B cell (primary cell): ENCODE results near the gene MAFB. TPM values are rescaled to one million over a fixed set of nuclear protein-coding genes. Genes with fewer than 3 reads are reported as not detected.

Experiments
- ATAC-seq: fragments of 200-7000 bp; cut with Tn5 transposase; one replicate; pipeline ENCODE4 v1.10.0; 2021; ENCODE audit warnings: low read depth, mild to moderate bottlenecking, moderate number of reproducible peaks, moderate library complexity
- CTCF ChIA-PET: fragments of 350-600 bp; sonication (Branson Sonifier 250); formaldehyde crosslinking; loops from one replicate; lab custom pipeline; 2021; ENCODE audit warnings: antibody characterized with exemption, inconsistent platforms; lab: Charles Lee
- POLR2A ChIA-PET: fragments of 350-600 bp; sonication (Branson Sonifier 250); formaldehyde crosslinking; loops from one replicate; lab custom pipeline; 2021; ENCODE audit warnings: antibody characterized with exemption; lab: Charles Lee
- DNase-seq: peaks from one replicate; pipeline ENCODE4 v3.0.0; 2013
- H2AFZ ChIP-seq: 2 replicates; pipeline ENCODE4 v1.6.1; 2012; ENCODE audit warnings: mild to moderate bottlenecking, low read depth, low read length; ENCODE audit not compliant: insufficient read depth, poor library complexity, severe bottlenecking
- H3K27ac ChIP-seq, 2 donors: 1 replicate in 1 of 2; 2 replicates in 1 of 2; pipeline ENCODE4 v1.5.1; 2012 to 2013; ENCODE audit warnings: low read length in 2 of 2, mild to moderate bottlenecking in 2 of 2, moderate library complexity in 1 of 2
- H3K27me3 ChIP-seq, 4 experiments: fragments of 200-600 bp in 1 of 4; sonication (generic) in 1 of 4; replicated peaks in 1 of 4; 1 replicate in 2 of 4; 2 replicates in 2 of 4; pipeline versions ENCODE4 v1.6.1 to v1.7.0; 2013 to 2016; ENCODE audit warnings: low read length in 3 of 4, mild to moderate bottlenecking in 2 of 4, mixed read lengths in 1 of 4, moderate library complexity in 1 of 4; ENCODE audit not compliant: insufficient read depth in 4 of 4, control insufficient read depth in 3 of 4; ENCODE audit errors: control extremely low read depth in 1 of 4
- H3K36me3 ChIP-seq, 2 experiments: replicated peaks in 1 of 2; 1 replicate in 1 of 2; 2 replicates in 1 of 2; pipeline versions ENCODE4 v1.6.1 to v1.7.1; 2013; ENCODE audit warnings: low read length in 1 of 2; ENCODE audit not compliant: insufficient read depth in 2 of 2, control insufficient read depth in 1 of 2; ENCODE audit errors: control extremely low read depth in 1 of 2, extremely low read depth in 1 of 2
- H3K4me1 ChIP-seq, 2 donors: fragments of 200-600 bp in 1 of 2; sonication (generic) in 1 of 2; 1 replicate in 1 of 2; 2 replicates in 1 of 2; pipeline versions ENCODE4 v1.5.1 to v1.6.1; 2013 to 2017; ENCODE audit warnings: low read length in 2 of 2; ENCODE audit not compliant: control insufficient read depth in 2 of 2, insufficient read depth in 2 of 2
- H3K4me2 ChIP-seq: replicated peaks from 2 replicates; pipeline ENCODE3; 2012; ENCODE audit warnings: mild to moderate bottlenecking, low read depth, low read length; ENCODE audit not compliant: poor library complexity, severe bottlenecking
- H3K4me3 ChIP-seq, 5 experiments: fragments of 200-600 bp in 1 of 5; sonication (generic) in 1 of 5; 1 replicate in 3 of 5; 2 replicates in 2 of 5; pipeline versions ENCODE4 v1.5.1 to v1.7.0; 2011 to 2016; ENCODE audit warnings: low read length in 4 of 5, mild to moderate bottlenecking in 4 of 5, low read depth in 2 of 5, control low read depth in 1 of 5, moderate library complexity in 1 of 5; ENCODE audit not compliant: insufficient read depth in 1 of 5; ENCODE audit errors: control extremely low read depth in 1 of 5, extremely low read depth in 1 of 5
- H3K79me2 ChIP-seq: fragments of 200-600 bp; sonication (generic); one replicate; pipeline ENCODE4 v1.6.0; 2016; ENCODE audit warnings: low read length; ENCODE audit not compliant: control insufficient read depth, insufficient read depth
- H3K9ac ChIP-seq: fragments of 200-600 bp; sonication (generic); 2 replicates; pipeline ENCODE4 v1.6.1; 2017; ENCODE audit warnings: mild to moderate bottlenecking, low read length, moderate library complexity
- H3K9me3 ChIP-seq, 3 donors: one replicate each; pipeline versions ENCODE4 v1.6.1 to v1.7.1; 2013; ENCODE audit warnings: low read length in 2 of 3; ENCODE audit not compliant: control insufficient read depth in 2 of 3, insufficient read depth in 1 of 3; ENCODE audit errors: control extremely low read depth in 1 of 3
- H4K20me1 ChIP-seq: 2 replicates; pipeline ENCODE4 v1.6.0; 2012; ENCODE audit warnings: mild to moderate bottlenecking, low read length; ENCODE audit not compliant: insufficient read depth, control insufficient read depth, poor library complexity, severe bottlenecking
- H3K27ac Mint-ChIP-seq: one replicate; pipeline ENCODE4 v1.8.0; 2021; ENCODE audit warnings: mixed read lengths
- H3K27me3 Mint-ChIP-seq: one replicate; pipeline ENCODE4 v1.8.0; 2021; ENCODE audit warnings: mixed read lengths
- H3K4me1 Mint-ChIP-seq: one replicate; pipeline ENCODE4 v1.8.0; 2021; ENCODE audit warnings: mixed read lengths
- H3K4me3 Mint-ChIP-seq: one replicate; pipeline ENCODE4 v1.8.0; 2021; ENCODE audit warnings: mixed read lengths
- H3K9me3 Mint-ChIP-seq: one replicate; pipeline ENCODE4 v1.8.0; 2022; ENCODE audit warnings: mixed read lengths; ENCODE audit not compliant: insufficient read depth
- EZH2 ChIP-seq: IDR thresholded peaks from 2 replicates; pipeline ENCODE4 v1.6.1; 2012; ENCODE audit warnings: borderline replicate concordance, low read depth, mild to moderate bottlenecking, moderate library complexity, low read length; ENCODE audit not compliant: insufficient read depth, poor library complexity, severe bottlenecking
- WGBS: methylation state at CpG from one replicate; pipeline ENCODE4 v1.1.5; 2013; ENCODE audit warnings: missing lambda C conversion rate; ENCODE audit not compliant: insufficient coverage; 5-methylcytosine and 5-hydroxymethylcytosine counted together
- intact Hi-C: fragments of 100-400 bp; cut with micrococcal nuclease; formaldehyde crosslinking; loops from one replicate; pipeline ENCODE4 v1.10.0; 2022
- polyA plus RNA-seq: library from polyadenylated mRNA; depleted of rRNA; stranded (reverse); fragments of >200 nt; gene quantifications from 2 replicates; pipeline ENCODE4 v1.2.3, GENCODE V29; 2012
- total RNA-seq, 2 donors: library from RNA; stranded (reverse); fragments of 120-200 nt in 1 of 2; gene quantifications; 1 replicate in 1 of 2; 2 replicates in 1 of 2; pipeline versions ENCODE4 v1.2.3 to v1.2.4, GENCODE V29; 2013 to 2022
- TF ChIP-seq, protein P1 (sequence below): fragments of 200-600 bp; IDR thresholded peaks from one replicate; pipeline ENCODE4 v1.8.0; 2022; ENCODE audit warnings: antibody characterized with exemption, mild to moderate bottlenecking

Gene MAFB
- total and polyA plus RNA-seq, 2 donors (not counting 1 experiment from before 2014, with no cell fraction given) = 1.6 to 1.8 TPM

DNA sequence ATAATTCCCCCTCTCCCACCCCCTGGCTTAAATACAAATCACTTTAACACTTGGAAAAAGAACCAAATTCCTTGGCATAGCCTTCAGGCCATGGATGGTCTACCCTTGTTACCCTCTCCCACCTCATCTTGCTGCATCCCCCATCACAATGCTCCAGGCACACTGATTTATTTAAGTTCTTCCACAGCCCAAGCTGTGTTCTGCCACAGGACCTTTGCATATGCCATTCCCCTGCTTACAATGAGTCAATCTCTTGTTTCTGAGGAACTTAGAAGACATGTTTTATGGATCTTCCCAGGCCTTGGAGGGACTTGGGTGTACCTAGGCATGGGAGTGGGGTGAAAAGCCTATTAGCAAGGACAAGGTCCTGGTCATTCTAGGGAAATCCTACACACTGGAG, 6.2 kb upstream of the MAFB start:
- no peak overlapping the region for H2AFZ ChIP-seq
- H3K4me1 ChIP-seq = peaks cover 4 to 9% of the 10 kb centered on the region in 2 donors
- CTCF ChIA-PET = no interaction called here
- no peaks in the 10 kb centered on the region for H3K36me3 ChIP-seq
- no peak overlapping the region for H3K4me2 ChIP-seq
- H3K9me3 ChIP-seq = peaks cover 0 to 9% (median 0%) of the 10 kb centered on the region in 3 donors
- Mint-ChIP-seq H3K27me3 (peaks cover 86% of the 10 kb centered on the region), H3K9me3 (no peaks in the 10 kb centered on the region), H3K4me1 (no peaks in the 10 kb centered on the region), H3K27ac (no peak overlapping the region), H3K4me3 (no peak overlapping the region)
- no peak overlapping the region for H3K4me3 ChIP-seq
- ATAC-seq (no peak), DNase-seq (no peak)
- no peaks in the 10 kb centered on the region for H4K20me1 ChIP-seq
- H3K79me2 ChIP-seq = no peaks in the 10 kb centered on the region
- no peak overlapping the region for H3K9ac ChIP-seq
- TF ChIP-seq, protein P1, sequence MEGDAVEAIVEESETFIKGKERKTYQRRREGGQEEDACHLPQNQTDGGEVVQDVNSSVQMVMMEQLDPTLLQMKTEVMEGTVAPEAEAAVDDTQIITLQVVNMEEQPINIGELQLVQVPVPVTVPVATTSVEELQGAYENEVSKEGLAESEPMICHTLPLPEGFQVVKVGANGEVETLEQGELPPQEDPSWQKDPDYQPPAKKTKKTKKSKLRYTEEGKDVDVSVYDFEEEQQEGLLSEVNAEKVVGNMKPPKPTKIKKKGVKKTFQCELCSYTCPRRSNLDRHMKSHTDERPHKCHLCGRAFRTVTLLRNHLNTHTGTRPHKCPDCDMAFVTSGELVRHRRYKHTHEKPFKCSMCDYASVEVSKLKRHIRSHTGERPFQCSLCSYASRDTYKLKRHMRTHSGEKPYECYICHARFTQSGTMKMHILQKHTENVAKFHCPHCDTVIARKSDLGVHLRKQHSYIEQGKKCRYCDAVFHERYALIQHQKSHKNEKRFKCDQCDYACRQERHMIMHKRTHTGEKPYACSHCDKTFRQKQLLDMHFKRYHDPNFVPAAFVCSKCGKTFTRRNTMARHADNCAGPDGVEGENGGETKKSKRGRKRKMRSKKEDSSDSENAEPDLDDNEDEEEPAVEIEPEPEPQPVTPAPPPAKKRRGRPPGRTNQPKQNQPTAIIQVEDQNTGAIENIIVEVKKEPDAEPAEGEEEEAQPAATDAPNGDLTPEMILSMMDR = no peak
- no peak for TF ChIP-seq EZH2
- intact Hi-C loops = no loop called here
- POLR2A ChIA-PET = no interaction called here
- peaks cover 0 to 58% (median 39%) of the 10 kb centered on the region in 4 experiments for H3K27me3 ChIP-seq
- no peak overlapping the region for H3K27ac ChIP-seq

DNA sequence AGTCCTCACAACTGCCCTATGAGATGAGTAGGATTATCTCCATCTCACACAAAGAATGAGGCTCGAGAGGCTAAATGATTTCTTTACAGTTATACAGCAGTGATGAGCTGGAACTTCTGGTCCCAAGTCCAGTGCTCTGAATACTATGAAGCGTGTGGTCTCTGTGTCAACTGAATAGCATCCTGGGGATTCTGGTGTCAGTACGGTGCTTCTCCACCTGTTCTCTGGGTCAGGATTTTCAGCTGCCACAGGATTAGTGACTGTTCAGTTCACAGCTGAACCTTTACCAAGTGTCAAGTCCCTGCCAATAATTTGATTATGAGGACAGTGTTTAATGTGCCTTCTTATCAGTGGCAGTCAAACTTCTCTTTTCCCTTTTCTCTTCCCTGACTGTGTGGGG, 5.2 kb upstream of the MAFB start:
- 82% methylated on average over 2 of the region's 3 CpGs for whole genome bisulfite sequencing
- no peak overlapping the region for H3K4me3 ChIP-seq
- no peak overlapping the region for H3K9ac ChIP-seq
- TF ChIP-seq EZH2 = no peak
- TF ChIP-seq, protein P1 = no peak
- ChIA-PET CTCF (no interaction called here), POLR2A (no interaction called here)
- intact Hi-C loops = no loop called here
- H3K79me2 ChIP-seq = no peaks in the 10 kb centered on the region
- H3K27ac Mint-ChIP-seq = no peak overlapping the region
- H3K4me2 ChIP-seq = no peak overlapping the region
- H3K4me1 Mint-ChIP-seq = peaks cover 7% of the 10 kb centered on the region
- H3K4me3 Mint-ChIP-seq = no peak overlapping the region
- peaks cover 13 to 17% of the 10 kb centered on the region in 2 donors for H3K4me1 ChIP-seq
- ATAC-seq = no peak
- no peaks in the 10 kb centered on the region for H4K20me1 ChIP-seq
- DNase-seq = no peak
- H3K27me3 Mint-ChIP-seq = peaks cover 82% of the 10 kb centered on the region
- no peak overlapping the region for H2AFZ ChIP-seq
- H3K27ac ChIP-seq = no peak overlapping the region
- peaks cover 0 to 13% (median 0%) of the 10 kb centered on the region in 3 donors for H3K9me3 ChIP-seq
- H3K27me3 ChIP-seq = peaks cover 0 to 62% (median 42%) of the 10 kb centered on the region in 4 experiments
- no peaks in the 10 kb centered on the region for H3K36me3 ChIP-seq
- H3K9me3 Mint-ChIP-seq = no peaks in the 10 kb centered on the region
